Caki2 (cell line): ENCODE results near the gene ASAP2. TPM values are rescaled to one million over a fixed set of nuclear protein-coding genes. Genes with fewer than 3 reads are reported as not detected.

Experiments
- DNase-seq: peaks from one replicate; pipeline ENCODE4 v3.0.0-alpha.2; 2015; ENCODE audit warnings: low read depth
- in situ Hi-C: cut with HindIII; loops from 2 replicates; pipeline ENCODE4 v1.10.0; 2016; ENCODE audit warnings: low sequenced_read_pairs, low pct_unique_long_range_greater_than_20kb, mixed read lengths
- total RNA-seq: library from RNA; depleted of rRNA; stranded (reverse); fragments of >200 nt; shearing (Covaris generic); gene quantifications from 2 replicates; pipeline ENCODE4 v1.2.3, GENCODE V29; 2014; ENCODE audit warnings: low replicate concordance

ASAP2 gene
- total RNA-seq, 1 experiment from 2014 or later: 33.8 TPM

DNA sequence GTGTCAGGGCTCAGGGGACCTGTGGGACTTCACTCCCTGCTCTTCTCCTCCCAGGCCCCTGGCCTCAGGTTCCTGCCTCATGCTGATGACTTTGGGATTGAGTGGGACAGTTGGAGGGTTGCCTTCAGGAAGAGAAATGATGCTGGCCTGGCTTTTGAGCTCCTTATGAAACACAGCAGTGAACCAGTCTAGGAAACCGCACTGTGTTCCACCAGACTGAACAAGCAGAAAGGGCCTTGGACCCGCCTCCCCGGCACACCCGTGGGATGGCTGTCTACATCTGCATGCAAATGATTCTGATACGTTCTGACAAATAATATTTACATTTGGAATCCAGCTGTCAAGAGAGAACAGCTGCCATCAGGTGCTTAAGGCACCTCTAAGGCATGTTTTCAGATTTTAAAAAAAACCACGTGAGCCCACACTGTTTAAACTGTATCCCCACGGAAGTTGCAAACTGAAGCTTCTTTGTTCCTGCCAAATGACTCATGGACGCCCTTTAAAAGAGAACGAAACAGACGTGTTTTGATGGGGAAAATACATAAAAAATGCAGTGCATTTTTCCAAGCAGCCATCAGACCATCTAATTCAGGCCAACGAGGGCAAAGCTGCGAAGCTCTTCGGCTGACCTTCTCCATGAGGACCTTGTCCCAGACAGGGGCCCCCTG is 27.6 kb upstream of the ASAP2 start:
- DNase-seq: peak; percentile 89
- in situ Hi-C loops: no loop called here

DNA sequence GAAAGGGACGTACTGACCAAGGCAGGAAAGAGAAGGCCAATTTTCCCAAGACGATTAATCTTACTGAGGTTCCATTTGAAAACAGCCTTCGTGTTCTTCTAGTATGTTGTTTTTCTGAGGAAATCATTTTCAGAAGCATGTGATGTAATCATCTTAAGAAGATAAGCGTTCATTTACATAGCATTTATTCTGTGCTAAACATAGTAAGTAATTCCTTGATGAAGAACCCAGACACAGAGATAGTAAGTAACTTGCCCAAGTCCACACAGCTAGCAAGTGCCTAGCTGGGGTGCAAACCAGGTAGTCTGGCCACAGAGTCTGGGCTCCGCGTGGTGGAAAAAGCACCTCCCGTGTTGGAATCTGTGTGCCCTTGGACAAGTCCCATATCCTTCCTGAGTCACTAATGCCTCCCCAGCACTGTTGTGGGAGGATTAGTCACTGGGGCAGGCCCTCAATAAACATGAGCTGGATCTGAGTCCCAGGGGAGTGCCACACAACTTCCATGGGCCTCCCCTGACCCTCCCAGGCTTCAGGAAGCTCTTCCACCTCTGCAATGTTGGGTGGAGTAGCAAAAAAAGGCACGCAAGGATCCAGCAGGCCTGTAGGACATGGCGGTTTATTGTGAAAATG is 26.9 kb upstream of the ASAP2 start:
- DNase-seq: peak; percentile 75
- in situ Hi-C loops: no loop called here

DNA sequence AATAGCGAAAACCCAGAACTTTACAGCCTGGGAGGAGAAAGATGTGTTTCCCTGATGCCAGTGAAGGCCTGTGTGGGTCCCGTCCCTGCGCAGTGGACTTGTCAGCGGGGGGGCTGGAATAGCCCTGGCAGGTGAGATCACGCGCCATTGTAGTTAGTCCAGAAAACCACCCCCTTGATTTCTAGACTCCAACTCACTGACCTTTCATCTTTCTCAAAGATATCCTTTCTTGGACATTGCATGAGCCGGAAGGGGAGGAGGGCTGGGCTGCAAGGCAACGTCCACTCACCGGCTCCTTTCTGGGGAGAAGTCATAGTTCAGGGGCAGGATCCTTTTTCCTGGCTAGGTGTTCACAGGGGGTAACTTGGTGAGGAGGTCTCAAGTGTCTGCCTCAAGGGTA is 22.3 kb upstream of the ASAP2 start:
- DNase-seq: no peak
- in situ Hi-C loops: no loop called here

DNA sequence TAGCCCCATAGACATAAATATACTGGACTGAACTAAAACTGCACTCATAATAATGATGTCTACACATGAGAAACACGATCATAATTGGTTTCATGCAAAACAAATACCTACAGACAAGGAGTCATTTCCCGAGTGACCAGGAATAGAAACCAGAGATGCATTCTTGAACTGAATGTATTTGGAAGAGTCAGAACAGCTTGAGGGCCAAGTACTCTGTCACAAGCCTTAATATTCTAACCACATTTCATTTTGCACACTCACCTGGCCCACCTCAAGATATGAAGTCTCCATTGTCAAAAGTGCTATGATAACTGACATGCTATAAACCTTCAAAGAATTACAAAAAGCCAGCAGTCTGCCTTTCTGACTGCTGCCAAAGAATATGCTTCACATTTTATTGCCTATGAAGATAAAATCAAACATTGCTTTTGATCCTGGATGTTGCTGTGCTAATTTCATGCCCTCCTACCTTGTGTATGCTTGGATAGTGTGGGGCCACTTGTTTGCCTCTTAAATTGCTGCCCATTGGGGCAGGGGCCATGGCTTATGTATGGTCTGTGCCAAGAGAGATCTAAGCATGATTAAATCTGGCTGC is 18.9 kb upstream of the ASAP2 start:
- in situ Hi-C loops: no loop called here
- DNase-seq: no peak

DNA sequence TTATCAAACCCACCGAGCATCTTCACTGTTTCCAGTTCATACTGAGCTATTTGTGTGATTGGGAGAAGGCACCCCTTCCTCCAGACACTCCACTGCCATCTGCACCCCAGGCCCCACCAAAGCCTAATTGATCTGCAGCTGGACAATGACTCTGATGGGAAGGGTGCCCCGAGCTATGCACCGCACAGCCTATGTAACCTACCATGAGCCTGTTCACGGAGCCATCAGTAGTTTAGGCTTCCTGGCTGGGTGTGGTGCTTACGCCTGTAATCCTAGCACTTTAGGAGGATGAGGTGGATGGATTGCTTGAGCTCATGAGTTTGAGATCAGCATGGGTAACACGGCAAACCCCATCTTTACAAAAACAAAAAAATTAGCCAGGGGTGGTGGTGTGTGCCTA is 17.8 kb upstream of the ASAP2 start:
- in situ Hi-C loops: no loop called here
- no peak for DNase-seq

- DNase-seq: no peak
- in situ Hi-C loops: no loop called here
Measured at GRCh38 chr2:9189901-9190300, 16.7 kb upstream of the ASAP2 start.

GRCh38 chr2:9191041-9191481 is 15.6 kb upstream of the ASAP2 start:
- no peak for DNase-seq
- in situ Hi-C loops: no loop called here

GRCh38 chr2:9192712-9193111 is 13.9 kb upstream of the ASAP2 start:
- in situ Hi-C loops: no loop called here

GRCh38 chr2:9194352-9194751 is 12.3 kb upstream of the ASAP2 start:
- in situ Hi-C loops: no loop called here

More at GRCh38 chr2:9192712-9193111, 13.9 kb upstream of the ASAP2 start:
- DNase-seq: no peak

GRCh38 chr2:9196637-9197036 is 10.0 kb upstream of the ASAP2 start:
- no peak for DNase-seq
- in situ Hi-C loops: no loop called here

More at GRCh38 chr2:9194352-9194751, 12.3 kb upstream of the ASAP2 start:
- DNase-seq: no peak

- DNase-seq: no peak
- in situ Hi-C loops: no loop called here
Measured at GRCh38 chr2:9197916-9198315, 8.7 kb upstream of the ASAP2 start.

DNA sequence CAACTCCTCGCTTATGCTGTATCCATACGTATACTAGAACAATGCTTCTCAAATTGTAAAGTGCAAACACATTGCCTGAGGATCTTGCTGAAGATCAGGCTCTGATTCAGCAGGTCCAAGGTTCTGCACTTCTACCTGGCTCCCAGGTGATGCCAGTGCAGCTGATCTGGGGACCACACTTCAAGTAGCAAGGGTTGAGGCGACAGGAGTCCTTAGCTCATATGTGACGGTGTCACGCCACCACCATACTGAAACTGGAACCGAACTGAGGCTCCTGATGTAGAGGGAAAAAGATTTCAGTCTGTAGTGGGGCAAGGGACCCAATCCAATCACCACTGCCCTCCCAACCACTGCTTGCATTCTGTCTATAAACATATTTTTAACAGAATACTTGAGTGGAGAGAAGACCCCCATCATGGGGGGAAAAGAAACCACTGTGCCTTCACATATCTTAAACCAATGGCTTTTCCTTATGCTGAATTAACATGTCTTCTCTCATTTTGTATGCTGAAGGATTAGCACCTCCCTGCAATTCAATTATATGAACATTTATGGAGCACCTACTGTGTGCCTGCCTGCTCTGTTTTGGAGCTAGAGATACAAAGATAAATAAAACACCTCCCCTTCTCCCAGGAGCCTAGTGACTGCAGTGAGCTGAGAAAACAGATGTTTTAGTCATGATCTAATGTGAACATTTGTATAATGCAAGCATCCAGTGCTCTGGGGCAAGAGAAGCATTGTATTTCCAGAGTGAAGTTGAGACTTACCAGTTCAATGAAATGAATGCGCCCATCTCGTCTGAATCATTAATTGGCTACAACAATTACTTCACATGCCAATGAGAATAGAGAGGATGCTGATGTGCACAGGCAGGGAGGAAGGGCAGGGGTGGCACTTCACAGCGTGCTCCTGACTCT is 6.6 kb upstream of the ASAP2 start:
- no peak for DNase-seq
- in situ Hi-C loops: no loop called here

GRCh38 chr2:9200633-9201015 is 6.0 kb upstream of the ASAP2 start:
- in situ Hi-C loops: no loop called here
- DNase-seq: no peak

GRCh38 chr2:9201185-9201891 is 5.3 kb upstream of the ASAP2 start:
- in situ Hi-C loops: no loop called here
- no peak for DNase-seq

GRCh38 chr2:9203006-9203405 is 3.6 kb upstream of the ASAP2 start:
- no peak for DNase-seq
- in situ Hi-C loops: no loop called here

- in situ Hi-C loops: no loop called here
- no peak for DNase-seq
Measured at GRCh38 chr2:9203876-9204275, 2.7 kb upstream of the ASAP2 start.

GRCh38 chr2:9204939-9205338 is 1.7 kb upstream of the ASAP2 start:
- in situ Hi-C loops: no loop called here

GRCh38 chr2:9205486-9205885 is 1.1 kb upstream of the ASAP2 start:
- in situ Hi-C loops: no loop called here
- no peak for DNase-seq

More at GRCh38 chr2:9204939-9205338, 1.7 kb upstream of the ASAP2 start:
- DNase-seq: no peak
